Panc1 (cell line): ENCODE results near the gene RIPOR2.

Experiments used
- CTCF ChIP-seq: fragments of 450-650 bp; IDR thresholded peaks from 2 replicates; pipeline ENCODE4 v1.5.1; 2017; ENCODE audit warnings: mild to moderate bottlenecking
- POLR2AphosphoS5 ChIP-seq: IDR thresholded peaks from 2 replicates; pipeline ENCODE4 v1.6.1; 2012; ENCODE audit warnings: mild to moderate bottlenecking, low read depth, low read length, moderate library complexity

- TF ChIP-seq POLR2AphosphoS5: no peak
- no peak for TF ChIP-seq CTCF
Observed at GRCh38 chr6:24919056-24919892, 16.5 kb downstream of the RIPOR2 start.
